Coronary artery (tissue), 2 donors: Measurements from ENCODE around the gene NFRKB.
A peak's percentile ranks its signal among the peaks of the same experiment; 100 is the strongest.

Source experiments
- DNase-seq: peaks from one replicate; pipeline ENCODE4 v3.0.0-alpha.2; 2017; ENCODE audit warnings: low spot score
- H3K27ac ChIP-seq, 2 donors: fragments of 200-600 bp; sonication (generic); one replicate each; pipeline ENCODE4 v1.5.1; 2016 to 2019
- H3K4me3 ChIP-seq: fragments of 200-600 bp; sonication (generic); 2 replicates; pipeline ENCODE4 v1.5.1; 2016; ENCODE audit warnings: mild to moderate bottlenecking, moderate library complexity
- CTCF ChIP-seq: fragments of 200-600 bp; sonication (generic); IDR thresholded peaks from one replicate; pipeline ENCODE4 v1.5.1; 2019; ENCODE audit warnings: antibody characterized with exemption

The NFRKB gene

GRCh38 chr11:129896062-129896461 is 684 bp upstream of the NFRKB start:
- DNase-seq = no peak
- Histone ChIP-seq H3K4me3 (peak overlapping the region; percentile 100), H3K27ac (peak overlapping the region; percentile 69 to 92)
- no peak for TF ChIP-seq CTCF

- peak overlapping the region; percentile 69 to 92 for H3K27ac ChIP-seq
- H3K4me3 ChIP-seq = peak overlapping the region; percentile 100
- DNase-seq = no peak
- no peak for TF ChIP-seq CTCF
Observed at GRCh38 chr11:129894278-129895125, 876 bp downstream of the NFRKB start.

DNA sequence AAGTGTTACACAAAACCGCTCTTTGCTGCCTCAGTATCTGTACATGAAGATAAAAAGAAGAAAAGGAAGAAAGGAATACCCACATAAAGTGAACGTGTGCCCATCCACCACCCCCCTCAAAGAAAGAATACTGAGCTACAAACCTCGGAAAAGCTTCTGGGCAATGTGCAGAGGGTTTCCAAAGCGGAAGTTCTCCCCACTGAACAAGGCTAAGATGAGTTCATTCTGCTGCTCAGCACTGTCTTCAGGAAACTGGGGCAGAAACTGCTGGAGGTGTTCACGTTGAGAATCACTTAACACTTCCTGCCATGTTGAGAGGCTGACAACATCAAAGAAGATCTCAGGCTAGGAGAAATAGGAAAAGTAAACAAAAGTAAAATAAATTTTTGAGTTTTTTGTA is 6.9 kb downstream of the NFRKB start:
- Histone ChIP-seq H3K4me3 (no peak overlapping the region), H3K27ac (no peak overlapping the region)
- TF ChIP-seq CTCF = no peak
- DNase-seq = no peak

GRCh38 chr11:129885381-129885780 is 10.0 kb downstream of the NFRKB start:
- no peak for DNase-seq
- H3K4me3 ChIP-seq = no peak overlapping the region
- TF ChIP-seq CTCF = no peak
- no peak overlapping the region for H3K27ac ChIP-seq

DNA sequence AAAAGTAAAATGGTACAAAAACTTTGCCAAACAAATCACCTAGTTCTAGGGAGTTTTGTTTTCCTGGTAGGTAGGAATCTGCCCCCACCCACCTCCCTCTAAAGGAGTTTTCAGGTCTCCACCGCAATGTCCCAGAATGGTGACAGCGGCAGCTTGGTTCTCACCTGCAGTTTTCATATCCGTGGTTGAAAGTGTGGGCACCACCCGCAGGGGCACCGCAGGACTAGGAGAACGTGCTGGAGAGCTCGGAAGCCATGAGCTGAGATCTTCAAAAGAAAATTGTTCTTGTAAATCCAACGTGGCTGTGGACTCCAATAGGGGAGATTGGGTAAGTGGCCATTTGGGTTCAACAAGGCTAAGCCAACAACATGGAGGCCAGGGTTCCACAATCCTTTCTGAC is 10.8 kb downstream of the NFRKB start:
- no peak for DNase-seq
- TF ChIP-seq CTCF = no peak
- no peak overlapping the region for H3K4me3 ChIP-seq
- H3K27ac ChIP-seq = no peak overlapping the region

DNA sequence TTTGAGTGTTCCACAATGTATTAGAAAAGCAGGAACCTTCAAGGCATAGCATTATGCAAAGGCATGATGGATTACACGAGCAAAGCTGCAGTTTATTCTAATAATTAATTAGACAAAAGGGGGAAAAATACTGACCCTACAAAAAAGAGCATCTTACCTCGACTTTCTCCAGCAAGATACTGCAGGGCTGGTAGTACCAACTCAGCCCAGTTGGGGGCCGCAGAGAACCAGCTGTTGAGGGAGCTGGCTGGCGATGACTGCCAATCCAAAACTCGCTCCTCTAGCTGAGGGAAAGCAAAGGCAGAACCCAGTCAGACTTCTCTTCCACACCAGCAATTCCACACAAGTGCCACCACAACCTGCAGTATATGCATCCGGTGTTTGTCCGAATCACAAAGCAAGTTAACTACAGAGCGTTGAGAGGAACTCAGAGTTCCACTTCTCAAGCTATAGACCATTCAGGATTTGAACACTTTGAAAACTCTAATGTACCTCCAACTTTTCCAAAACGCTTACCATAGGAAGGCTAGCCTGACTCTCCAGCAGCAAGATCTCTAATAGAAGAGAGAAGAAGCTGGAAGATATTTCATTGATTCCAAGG is 13.7 kb downstream of the NFRKB start:
- Histone ChIP-seq H3K27ac (no peak overlapping the region), H3K4me3 (no peak overlapping the region)
- no peak for TF ChIP-seq CTCF
- DNase-seq = no peak

GRCh38 chr11:129880311-129880710 is 15.1 kb downstream of the NFRKB start:
- no peak for TF ChIP-seq CTCF
- no peak overlapping the region for H3K4me3 ChIP-seq
- DNase-seq = no peak
- no peak overlapping the region for H3K27ac ChIP-seq
